H1 (cell line): ENCODE measurements around the gene STK32C. TPM values are rescaled to one million over a fixed set of nuclear protein-coding genes. Genes with fewer than 3 reads are reported as not detected.

Experiments used
- ASH2L ChIP-seq: fragments of 200-600, 300-600 bp; sonication (generic); IDR thresholded peaks from one replicate; pipeline ENCODE4 v1.7.1; 2017; ENCODE audit warnings: low read length
- CEBPB ChIP-seq: IDR thresholded peaks from 2 replicates; pipeline ENCODE4 v1.6.1; 2012; ENCODE audit warnings: low read depth, low read length
- CHD1 ChIP-seq: IDR thresholded peaks from 2 replicates; pipeline ENCODE4 v1.6.1; 2012; ENCODE audit warnings: low read depth, low read length, improper control_type of control experiment
- CHD2 ChIP-seq: IDR thresholded peaks from 2 replicates; pipeline ENCODE4 v1.6.1; 2012; ENCODE audit warnings: low read length, improper control_type of control experiment
- EP300 ChIP-seq, 2 experiments: IDR thresholded peaks; 1 replicate in 1 of 2; 2 replicates in 1 of 2; pipeline ENCODE4 v1.6.1; 2011 to 2012; ENCODE audit warnings: low read depth in 2 of 2, low read length in 2 of 2, mild to moderate bottlenecking in 2 of 2, borderline replicate concordance in 1 of 2, inconsistent platforms in 1 of 2, moderate library complexity in 1 of 2
- FOSL1 ChIP-seq: IDR thresholded peaks from 2 replicates; pipeline ENCODE4 v1.6.1; 2011; ENCODE audit warnings: mild to moderate bottlenecking, low read depth, low read length, moderate library complexity; ENCODE audit not compliant: insufficient read depth
- GTF2F1 ChIP-seq: IDR thresholded peaks from 2 replicates; pipeline ENCODE4 v1.6.1; 2012; ENCODE audit warnings: low read depth, low read length, improper control_type of control experiment, borderline replicate concordance
- POLR2A ChIP-seq, 2 experiments: IDR thresholded peaks; 1 replicate in 1 of 2; 2 replicates in 1 of 2; pipeline ENCODE4 v1.6.1; 2011; ENCODE audit warnings: low read depth in 2 of 2, low read length in 2 of 2, mild to moderate bottlenecking in 2 of 2; ENCODE audit errors: control extremely low read depth in 1 of 2
- SP2 ChIP-seq: IDR thresholded peaks from 2 replicates; pipeline ENCODE4 v1.6.1; 2012; ENCODE audit warnings: mild to moderate bottlenecking, low read length, inconsistent platforms
- polyA plus RNA-seq, 7 experiments: library from polyadenylated mRNA; depleted of rRNA in 3 of 7; stranded (reverse) in 5 of 7; unstranded in 2 of 7; fragments of >200 nt in 5 of 7; fragments of 200-250 nt in 2 of 7; gene quantifications; 1 replicate in 5 of 7; 2 replicates in 1 of 7; 4 replicates in 1 of 7; pipeline versions ENCODE4 v1.2.1 to v1.2.3, GENCODE V29; 2011 to 2013; ENCODE audit warnings: missing spikeins in 2 of 7, mixed read lengths in 2 of 7
- total RNA-seq: library from RNA; stranded (reverse); fragmentation: NEBNext Ultra II Directional; extraction: Animal tissue kit (Norgen Biotek cat#: 25700); gene quantifications from 2 replicates; pipeline ENCODE4 v1.2.1, GENCODE V29; 2021

The STK32C gene
- total and polyA plus RNA-seq, 2 of the 8 experiments (the other 6 are each of a cell fraction or from before 2014, with no cell fraction given) = 10.6 to 15.6 TPM

GRCh38 chr10:132341017-132341416, 33.3 kb upstream of the STK32C start (continued):
- TF ChIP-seq FOSL1 (no peak), POLR2A (IDR thresholded peaks at IDR 0.05; ENCODE audit: control extremely low read depth in 1 of 2, low read depth in 2 of 2, low read length in 2 of 2) (no peak), EP300 (IDR thresholded peaks at IDR 0.05; ENCODE audit: borderline replicate concordance in 1 of 2, low read depth in 2 of 2, low read length in 2 of 2) (no peak), GTF2F1 (no peak), CHD2 (no peak), SP2 (no peak), CHD1 (no peak), ASH2L (no peak), CEBPB (no peak)
- TF ChIP-seq, all 59 proteins: peak for 0
